ENCODE results near the gene MYLK4.

MYLK4 gene

DNA sequence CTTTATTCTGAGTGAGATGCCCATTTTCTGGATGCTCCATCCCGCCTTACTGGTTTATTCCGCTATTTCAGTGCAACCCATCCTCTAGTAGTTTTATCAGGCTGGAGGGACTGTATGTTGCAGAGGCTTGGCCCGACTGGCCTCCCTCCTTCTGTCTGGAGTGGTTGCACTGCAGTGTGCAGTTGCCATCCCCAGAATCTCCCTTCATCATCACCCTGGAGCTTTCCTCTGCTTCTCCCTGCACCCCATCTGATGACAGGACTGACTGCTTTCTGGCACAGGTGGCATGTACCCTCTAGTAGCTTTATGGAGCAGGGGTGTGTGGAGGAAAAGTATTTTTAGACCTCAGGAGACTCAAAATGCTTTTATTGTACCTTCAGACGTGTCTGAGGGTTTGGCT lies 35.5 kb upstream of the MYLK4 start:
- no peak overlapping the region for H4K91ac ChIP-seq (ENCODE audit: low read depth, low read length)
- H2BK12ac ChIP-seq (ENCODE audit: low read length), result no peak overlapping the region
- H3K79me2 ChIP-seq (ENCODE audit: control insufficient read depth, insufficient read depth, low read length, poor library complexity), result no peaks in the 10 kb centered on the region
- no peak overlapping the region for H2BK120ac ChIP-seq (ENCODE audit: insufficient read depth, low read length, poor library complexity)
- no peak overlapping the region for H4K12ac ChIP-seq (ENCODE audit: low read depth, low read length)
- DNase-seq, result no peak
- H3K23ac ChIP-seq (ENCODE audit: low read length), result no peak overlapping the region
- H3K18ac ChIP-seq (ENCODE audit: low read length), result no peak overlapping the region
- no peak overlapping the region for H3K9ac ChIP-seq (ENCODE audit: low read length)
- H3K4me3 ChIP-seq (ENCODE audit: low read depth, low read length), result no peak overlapping the region
- no peak overlapping the region for H2AFZ ChIP-seq (ENCODE audit: insufficient read depth, low read length, poor library complexity)
- H3K27me3 ChIP-seq (ENCODE audit: insufficient read depth, low read length), result no peaks in the 10 kb centered on the region
- H3K27ac ChIP-seq (ENCODE audit: low read depth, low read length), result no peak overlapping the region
- peaks cover 21 to 31% of the 10 kb centered on the region in 2 experiments for H3K36me3 ChIP-seq (ENCODE audit: control insufficient read depth in 1 of 2, insufficient read depth in 2 of 2, low read length in 2 of 2)
- H2BK5ac ChIP-seq (ENCODE audit: low read depth, low read length, poor library complexity), result no peak overlapping the region
- no CpG with 5 or more reads among the region's 4 CpGs for WGBS (ENCODE audit: extremely low coverage, insufficient coverage, insufficient read length)
- H3K4me2 ChIP-seq (ENCODE audit: low read length), result no peak overlapping the region
- H2AK5ac ChIP-seq (ENCODE audit: low read length), result no peak overlapping the region
- no peak overlapping the region for H4K8ac ChIP-seq (ENCODE audit: low read depth, low read length)
- no peak overlapping the region for H3K4ac ChIP-seq (ENCODE audit: low read depth, low read length)
- peaks cover 0 to 2% of the 10 kb centered on the region in 2 experiments for H3K4me1 ChIP-seq (ENCODE audit: control insufficient read depth in 1 of 2, insufficient read depth in 2 of 2, low read length in 2 of 2)
- H3K79me1 ChIP-seq (ENCODE audit: low read length), result no peaks in the 10 kb centered on the region
- H3K9me3 ChIP-seq (ENCODE audit: insufficient read depth, low read depth, low read length), result no peaks in the 10 kb centered on the region
- no peak overlapping the region for H3K14ac ChIP-seq (ENCODE audit: low read length)

DNA sequence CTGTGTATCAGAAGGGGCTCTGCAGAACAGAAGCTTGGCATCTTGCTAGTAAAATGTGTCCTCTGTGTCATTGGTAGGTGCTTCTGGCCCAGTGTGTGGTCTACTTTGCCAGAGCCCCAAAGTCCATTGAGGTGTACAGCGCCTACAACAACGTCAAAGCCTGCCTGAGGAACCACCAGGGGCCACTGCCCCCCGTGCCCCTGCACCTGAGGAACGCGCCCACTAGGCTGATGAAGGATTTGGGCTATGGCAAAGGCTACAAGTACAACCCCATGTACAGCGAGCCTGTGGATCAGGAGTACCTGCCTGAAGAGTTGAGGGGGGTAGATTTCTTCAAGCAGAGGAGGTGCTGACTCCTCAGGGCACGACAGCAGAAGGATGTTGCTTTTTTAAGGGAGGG lies 34.2 kb upstream of the MYLK4 start:
- no peak overlapping the region for H2BK12ac ChIP-seq (ENCODE audit: low read length)
- H2AK5ac ChIP-seq (ENCODE audit: low read length), result no peak overlapping the region
- no peak overlapping the region for H3K18ac ChIP-seq (ENCODE audit: low read length)
- no peak overlapping the region for H4K91ac ChIP-seq (ENCODE audit: low read depth, low read length)
- H4K8ac ChIP-seq (ENCODE audit: low read depth, low read length), result no peak overlapping the region
- WGBS (ENCODE audit: extremely low coverage, insufficient coverage, insufficient read length), result no CpG with 5 or more reads among the region's 7 CpGs
- no peak overlapping the region for H3K9ac ChIP-seq (ENCODE audit: low read length)
- H3K4me3 ChIP-seq (ENCODE audit: low read depth, low read length), result no peak overlapping the region
- DNase-seq, result no peak
- no peaks in the 10 kb centered on the region for H3K27me3 ChIP-seq (ENCODE audit: insufficient read depth, low read length)
- no peak overlapping the region for H4K12ac ChIP-seq (ENCODE audit: low read depth, low read length)
- H3K4me2 ChIP-seq (ENCODE audit: low read length), result no peak overlapping the region
- H3K27ac ChIP-seq (ENCODE audit: low read depth, low read length), result no peak overlapping the region
- no peak overlapping the region for H3K4ac ChIP-seq (ENCODE audit: low read depth, low read length)
- no peaks in the 10 kb centered on the region for H3K79me2 ChIP-seq (ENCODE audit: control insufficient read depth, insufficient read depth, low read length, poor library complexity)
- H2BK5ac ChIP-seq (ENCODE audit: low read depth, low read length, poor library complexity), result no peak overlapping the region
- no peaks in the 10 kb centered on the region for H3K79me1 ChIP-seq (ENCODE audit: low read length)
- no peak overlapping the region for H2AFZ ChIP-seq (ENCODE audit: insufficient read depth, low read length, poor library complexity)
- H3K23ac ChIP-seq (ENCODE audit: low read length), result no peak overlapping the region
- peaks cover 28 to 42% of the 10 kb centered on the region in 2 experiments for H3K36me3 ChIP-seq (ENCODE audit: control insufficient read depth in 1 of 2, insufficient read depth in 2 of 2, low read length in 2 of 2)
- H2BK120ac ChIP-seq (ENCODE audit: insufficient read depth, low read length, poor library complexity), result no peak overlapping the region
- H3K14ac ChIP-seq (ENCODE audit: low read length), result no peak overlapping the region
- no peaks in the 10 kb centered on the region for H3K9me3 ChIP-seq (ENCODE audit: insufficient read depth, low read depth, low read length)
- peaks cover 0 to 2% of the 10 kb centered on the region in 2 experiments for H3K4me1 ChIP-seq (ENCODE audit: control insufficient read depth in 1 of 2, insufficient read depth in 2 of 2, low read length in 2 of 2)

DNA sequence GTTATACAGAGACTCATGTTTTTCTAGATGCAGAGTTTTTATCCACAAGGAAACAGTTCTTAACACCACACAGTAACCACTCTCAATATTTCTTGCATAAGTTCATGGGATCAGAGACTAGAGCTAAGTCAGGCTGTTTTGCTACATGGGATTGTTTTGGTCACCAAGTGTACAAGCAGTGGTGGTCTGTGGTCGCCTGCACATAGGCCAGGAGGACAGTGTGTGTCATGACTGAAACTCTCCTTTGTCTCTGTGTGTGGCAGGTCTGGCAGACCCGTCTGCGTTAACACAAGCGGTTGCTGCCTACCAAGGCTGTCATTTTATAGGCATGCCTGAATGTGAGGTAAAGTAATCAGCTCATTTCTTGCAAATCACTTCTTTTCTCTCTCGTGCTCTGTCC lies 33.3 kb upstream of the MYLK4 start:
- WGBS (ENCODE audit: extremely low coverage, insufficient coverage, insufficient read length), result no CpG with 5 or more reads among the region's 5 CpGs
- no peak overlapping the region for H4K12ac ChIP-seq (ENCODE audit: low read depth, low read length)
- H2BK5ac ChIP-seq (ENCODE audit: low read depth, low read length, poor library complexity), result no peak overlapping the region
- no peak overlapping the region for H3K4me3 ChIP-seq (ENCODE audit: low read depth, low read length)
- peaks cover 33 to 48% of the 10 kb centered on the region in 2 experiments for H3K36me3 ChIP-seq (ENCODE audit: control insufficient read depth in 1 of 2, insufficient read depth in 2 of 2, low read length in 2 of 2)
- no peak overlapping the region for H3K23ac ChIP-seq (ENCODE audit: low read length)
- H2AK5ac ChIP-seq (ENCODE audit: low read length), result no peak overlapping the region
- H2AFZ ChIP-seq (ENCODE audit: insufficient read depth, low read length, poor library complexity), result no peak overlapping the region
- H3K79me1 ChIP-seq (ENCODE audit: low read length), result no peaks in the 10 kb centered on the region
- H3K18ac ChIP-seq (ENCODE audit: low read length), result no peak overlapping the region
- no peak overlapping the region for H3K4ac ChIP-seq (ENCODE audit: low read depth, low read length)
- peaks cover 0 to 2% of the 10 kb centered on the region in 2 experiments for H3K4me1 ChIP-seq (ENCODE audit: control insufficient read depth in 1 of 2, insufficient read depth in 2 of 2, low read length in 2 of 2)
- H3K14ac ChIP-seq (ENCODE audit: low read length), result no peak overlapping the region
- no peak overlapping the region for H2BK120ac ChIP-seq (ENCODE audit: insufficient read depth, low read length, poor library complexity)
- H3K9ac ChIP-seq (ENCODE audit: low read length), result no peak overlapping the region
- no peak overlapping the region for H4K91ac ChIP-seq (ENCODE audit: low read depth, low read length)
- H2BK12ac ChIP-seq (ENCODE audit: low read length), result no peak overlapping the region
- H3K27ac ChIP-seq (ENCODE audit: low read depth, low read length), result no peak overlapping the region
- no peak overlapping the region for H4K8ac ChIP-seq (ENCODE audit: low read depth, low read length)
- no peak overlapping the region for H3K4me2 ChIP-seq (ENCODE audit: low read length)
- H3K27me3 ChIP-seq (ENCODE audit: insufficient read depth, low read length), result no peaks in the 10 kb centered on the region
- no peaks in the 10 kb centered on the region for H3K79me2 ChIP-seq (ENCODE audit: control insufficient read depth, insufficient read depth, low read length, poor library complexity)
- no peak for DNase-seq
- H3K9me3 ChIP-seq (ENCODE audit: insufficient read depth, low read depth, low read length), result no peaks in the 10 kb centered on the region

DNA sequence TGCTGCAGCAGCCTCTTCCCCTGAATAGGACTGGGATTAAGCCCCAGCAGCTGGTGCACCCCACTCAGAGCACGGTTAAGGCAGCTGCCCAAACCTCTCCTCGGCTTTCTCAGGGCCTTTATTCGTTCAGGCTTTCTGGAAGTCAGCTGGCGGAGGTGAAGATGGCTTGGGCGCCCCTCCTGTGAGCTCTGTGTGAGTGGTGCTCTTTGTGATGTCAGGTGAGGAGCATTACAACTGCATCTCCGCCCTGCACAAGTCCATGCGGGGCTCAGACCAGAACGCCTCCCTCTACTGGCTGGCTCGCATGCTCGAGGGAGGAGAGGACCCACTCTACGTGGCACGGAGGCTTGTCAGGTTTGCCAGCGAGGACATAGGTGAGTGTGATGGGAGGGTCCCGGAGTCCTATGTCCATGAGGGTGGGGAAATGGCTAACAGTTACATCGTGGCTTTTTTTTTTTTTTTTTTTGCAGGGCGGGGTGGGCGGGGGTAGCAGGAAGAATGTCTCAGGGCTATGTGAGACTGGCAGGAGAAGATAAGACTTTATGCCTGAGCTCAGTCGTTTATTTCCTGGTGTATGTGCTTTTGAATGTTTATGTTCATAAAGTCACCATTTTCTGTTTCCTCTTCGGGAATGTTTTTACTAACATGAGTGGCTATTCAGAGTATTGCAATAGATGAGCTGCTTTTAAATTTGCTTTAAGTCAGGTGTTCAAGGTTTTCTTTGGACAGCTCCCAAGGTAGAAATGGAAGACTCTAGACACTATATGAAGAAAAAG lies 32.7 kb upstream of the MYLK4 start:
- no CpG with 5 or more reads among the region's 19 CpGs for WGBS (ENCODE audit: extremely low coverage, insufficient coverage, insufficient read length)
- Histone ChIP-seq H3K27me3 (ENCODE audit: insufficient read depth, low read length) (no peaks in the 10 kb centered on the region), H3K79me2 (ENCODE audit: control insufficient read depth, insufficient read depth, low read length, poor library complexity) (no peaks in the 10 kb centered on the region), H3K79me1 (ENCODE audit: low read length) (no peaks in the 10 kb centered on the region), H2AFZ (ENCODE audit: insufficient read depth, low read length, poor library complexity) (no peak overlapping the region), H3K4ac (ENCODE audit: low read depth, low read length) (no peak overlapping the region), H4K8ac (ENCODE audit: low read depth, low read length) (no peak overlapping the region), H3K36me3 (ENCODE audit: control insufficient read depth in 1 of 2, insufficient read depth in 2 of 2, low read length in 2 of 2) (peaks cover 31 to 55% of the 10 kb centered on the region in 2 experiments), H3K4me2 (ENCODE audit: low read length) (no peak overlapping the region), H2BK12ac (ENCODE audit: low read length) (no peak overlapping the region), H4K91ac (ENCODE audit: low read depth, low read length) (no peak overlapping the region), H3K9ac (ENCODE audit: low read length) (no peak overlapping the region), H2BK5ac (ENCODE audit: low read depth, low read length, poor library complexity) (no peak overlapping the region), H3K4me1 (ENCODE audit: control insufficient read depth in 1 of 2, insufficient read depth in 2 of 2, low read length in 2 of 2) (no peaks in the 10 kb centered on the region), H3K4me3 (ENCODE audit: low read depth, low read length) (no peak overlapping the region), H3K14ac (ENCODE audit: low read length) (no peak overlapping the region), H2AK5ac (ENCODE audit: low read length) (no peak overlapping the region), H3K9me3 (ENCODE audit: insufficient read depth, low read depth, low read length) (no peaks in the 10 kb centered on the region), H3K18ac (ENCODE audit: low read length) (no peak overlapping the region), H2BK120ac (ENCODE audit: insufficient read depth, low read length, poor library complexity) (no peak overlapping the region), H4K12ac (ENCODE audit: low read depth, low read length) (no peak overlapping the region), H3K27ac (ENCODE audit: low read depth, low read length) (no peak overlapping the region), H3K23ac (ENCODE audit: low read length) (no peak overlapping the region)
- DNase-seq, result no peak

All from trophoblast cell (in vitro differentiated cells and primary cell).